ELR (cell line): ENCODE results near the gene LIG1.
"Not testable (repeated sequence)": the region's sequence is repeated elsewhere in the genome, so short reads cannot be mapped to it uniquely, and the experiment has no call there.

ENCODE experiments used
- DNase-seq: peaks from one replicate; pipeline ENCODE4 v3.0.0-alpha.2; 2015; ENCODE audit warnings: low read depth

LIG1 gene

GRCh38 chr19:48070177-48070769 is 99.9 kb downstream of the LIG1 start:
- not testable (repeated sequence) for DNase-seq

DNA sequence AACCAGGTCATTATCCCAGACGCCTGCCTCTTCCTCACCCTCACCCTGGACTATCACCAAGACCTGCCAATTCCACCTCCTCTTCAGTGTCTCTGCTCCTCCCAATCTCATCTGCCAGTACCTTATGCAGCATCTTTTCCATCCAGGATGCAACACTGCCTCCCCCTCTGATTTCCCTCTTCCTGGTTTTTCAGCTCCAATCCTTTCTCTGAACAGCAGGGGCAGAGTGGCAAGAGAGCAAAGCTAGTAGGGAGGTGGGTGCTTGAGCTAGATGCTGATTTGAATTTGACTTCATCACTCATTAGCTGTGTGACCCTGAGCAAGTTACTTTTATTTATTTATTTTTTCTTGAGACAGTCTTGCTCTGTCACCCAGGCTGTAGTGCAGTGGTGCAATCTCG is 100.7 kb downstream of the LIG1 start:
- no peak for DNase-seq
